ENCODE results near the gene PSTPIP1. TPM values are rescaled to one million over a fixed set of nuclear protein-coding genes. Genes with fewer than 3 reads are reported as not detected.

The PSTPIP1 gene
- total and polyA plus RNA-seq, 2 experiments from 2014 or later, result not detected

- no peak for DNase-seq (ENCODE audit: low spot score)
- Histone ChIP-seq H3K27me3 (no peaks in the 10 kb centered on the region), H3K9me2 (replicated peaks; ENCODE audit: insufficient read depth) (no peaks in the 10 kb centered on the region), H3K4me2 (no peak overlapping the region), H4K20me1 (ENCODE audit: insufficient read depth, poor library complexity, severe bottlenecking) (no peaks in the 10 kb centered on the region), H3K9me3 (ENCODE audit: low read depth) (no peaks in the 10 kb centered on the region), H3K36me3 (replicated peaks; ENCODE audit: insufficient read depth, low read depth) (no peaks in the 10 kb centered on the region), H2AFZ (no peak overlapping the region), H3K4me3 (no peak overlapping the region), H3K79me2 (no peaks in the 10 kb centered on the region), H3K4me1 (ENCODE audit: insufficient read depth) (no peaks in the 10 kb centered on the region), H3K27ac (no peak overlapping the region)
- WGBS (ENCODE audit: low lambda C conversion rate, missing lambda C conversion rate), result 79% methylated on average over 7 of the region's 7 CpGs
- TF ChIP-seq CTCF (IDR thresholded peaks at IDR 0.05; ENCODE audit: poor library complexity) (no peak), EZH2phosphoT487 (IDR thresholded peaks at IDR 0.05; ENCODE audit: low read depth, severe bottlenecking, unreplicated experiment) (no peak), EZH2 (IDR thresholded peaks at IDR 0.05; ENCODE audit: borderline replicate concordance) (no peak)
Measured at GRCh38 chr15:77021803-77022381, 27.0 kb downstream of the PSTPIP1 start.

- no peak overlapping the region for H3K27ac ChIP-seq
- DNase-seq (ENCODE audit: low spot score), result no peak
- no peaks in the 10 kb centered on the region for H3K79me2 ChIP-seq
- no peak overlapping the region for H3K4me3 ChIP-seq
- no peaks in the 10 kb centered on the region for H3K4me1 ChIP-seq (ENCODE audit: insufficient read depth)
- no peaks in the 10 kb centered on the region for H4K20me1 ChIP-seq (ENCODE audit: insufficient read depth, poor library complexity, severe bottlenecking)
- 89% methylated on average over 14 of the region's 14 CpGs for WGBS (ENCODE audit: low lambda C conversion rate, missing lambda C conversion rate)
- H3K36me3 ChIP-seq (replicated peaks; ENCODE audit: insufficient read depth, low read depth), result no peaks in the 10 kb centered on the region
- H3K9me3 ChIP-seq (ENCODE audit: low read depth), result no peaks in the 10 kb centered on the region
- H3K27me3 ChIP-seq, result no peaks in the 10 kb centered on the region
- H3K4me2 ChIP-seq, result no peak overlapping the region
- no peak overlapping the region for H2AFZ ChIP-seq
- TF ChIP-seq EZH2 (IDR thresholded peaks at IDR 0.05; ENCODE audit: borderline replicate concordance) (no peak), CTCF (IDR thresholded peaks at IDR 0.05; ENCODE audit: poor library complexity) (no peak), EZH2phosphoT487 (IDR thresholded peaks at IDR 0.05; ENCODE audit: low read depth, severe bottlenecking, unreplicated experiment) (no peak)
- H3K9me2 ChIP-seq (replicated peaks; ENCODE audit: insufficient read depth), result no peaks in the 10 kb centered on the region
Measured at GRCh38 chr15:77022646-77023575, 28.0 kb downstream of the PSTPIP1 start.

- no peaks in the 10 kb centered on the region for H3K9me2 ChIP-seq (replicated peaks; ENCODE audit: insufficient read depth)
- no peaks in the 10 kb centered on the region for H3K79me2 ChIP-seq
- H3K36me3 ChIP-seq (replicated peaks; ENCODE audit: insufficient read depth, low read depth), result no peaks in the 10 kb centered on the region
- no peaks in the 10 kb centered on the region for H4K20me1 ChIP-seq (ENCODE audit: insufficient read depth, poor library complexity, severe bottlenecking)
- H3K9me3 ChIP-seq (ENCODE audit: low read depth), result no peaks in the 10 kb centered on the region
- H3K4me3 ChIP-seq, result no peak overlapping the region
- WGBS (ENCODE audit: low lambda C conversion rate, missing lambda C conversion rate), result 62% methylated on average over 17 of the region's 20 CpGs
- no peak for TF ChIP-seq EZH2phosphoT487 (IDR thresholded peaks at IDR 0.05; ENCODE audit: low read depth, severe bottlenecking, unreplicated experiment)
- TF ChIP-seq EZH2 (IDR thresholded peaks at IDR 0.05; ENCODE audit: borderline replicate concordance), result no peak
- no peak for TF ChIP-seq CTCF (IDR thresholded peaks at IDR 0.05; ENCODE audit: poor library complexity)
- no peaks in the 10 kb centered on the region for H3K27me3 ChIP-seq
- no peak overlapping the region for H3K4me2 ChIP-seq
- no peak overlapping the region for H2AFZ ChIP-seq
- H3K27ac ChIP-seq, result no peak overlapping the region
- H3K4me1 ChIP-seq (ENCODE audit: insufficient read depth), result no peaks in the 10 kb centered on the region
- DNase-seq (ENCODE audit: low spot score), result no peak
Measured at GRCh38 chr15:77023576-77024272, 28.8 kb downstream of the PSTPIP1 start.
